ENCODE results near the gene UBE2I.
A peak's percentile ranks its signal among the peaks of the same experiment; 100 is the strongest.

UBE2I gene

DNA sequence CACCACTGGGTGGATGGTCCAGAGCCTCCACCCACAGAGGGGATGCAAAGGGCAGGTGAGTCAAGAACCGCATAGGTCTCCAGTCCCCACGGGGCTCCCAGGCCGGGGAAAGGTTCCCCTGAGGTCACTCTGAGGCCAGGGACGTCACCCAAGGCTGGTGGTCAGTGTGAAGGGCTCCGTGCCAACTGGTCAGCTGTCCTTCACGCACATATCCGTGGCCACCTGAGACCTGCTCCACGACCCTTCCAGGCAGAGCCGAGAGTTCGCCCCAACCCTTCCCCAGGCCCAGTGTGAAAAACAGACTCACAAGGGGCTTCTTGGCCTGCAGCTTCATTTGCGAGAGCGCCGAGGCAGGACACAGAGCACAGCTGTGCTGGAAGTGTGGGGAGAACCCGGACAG lies 39.5 kb downstream of the UBE2I start:
- TF ChIP-seq, protein P1, sequence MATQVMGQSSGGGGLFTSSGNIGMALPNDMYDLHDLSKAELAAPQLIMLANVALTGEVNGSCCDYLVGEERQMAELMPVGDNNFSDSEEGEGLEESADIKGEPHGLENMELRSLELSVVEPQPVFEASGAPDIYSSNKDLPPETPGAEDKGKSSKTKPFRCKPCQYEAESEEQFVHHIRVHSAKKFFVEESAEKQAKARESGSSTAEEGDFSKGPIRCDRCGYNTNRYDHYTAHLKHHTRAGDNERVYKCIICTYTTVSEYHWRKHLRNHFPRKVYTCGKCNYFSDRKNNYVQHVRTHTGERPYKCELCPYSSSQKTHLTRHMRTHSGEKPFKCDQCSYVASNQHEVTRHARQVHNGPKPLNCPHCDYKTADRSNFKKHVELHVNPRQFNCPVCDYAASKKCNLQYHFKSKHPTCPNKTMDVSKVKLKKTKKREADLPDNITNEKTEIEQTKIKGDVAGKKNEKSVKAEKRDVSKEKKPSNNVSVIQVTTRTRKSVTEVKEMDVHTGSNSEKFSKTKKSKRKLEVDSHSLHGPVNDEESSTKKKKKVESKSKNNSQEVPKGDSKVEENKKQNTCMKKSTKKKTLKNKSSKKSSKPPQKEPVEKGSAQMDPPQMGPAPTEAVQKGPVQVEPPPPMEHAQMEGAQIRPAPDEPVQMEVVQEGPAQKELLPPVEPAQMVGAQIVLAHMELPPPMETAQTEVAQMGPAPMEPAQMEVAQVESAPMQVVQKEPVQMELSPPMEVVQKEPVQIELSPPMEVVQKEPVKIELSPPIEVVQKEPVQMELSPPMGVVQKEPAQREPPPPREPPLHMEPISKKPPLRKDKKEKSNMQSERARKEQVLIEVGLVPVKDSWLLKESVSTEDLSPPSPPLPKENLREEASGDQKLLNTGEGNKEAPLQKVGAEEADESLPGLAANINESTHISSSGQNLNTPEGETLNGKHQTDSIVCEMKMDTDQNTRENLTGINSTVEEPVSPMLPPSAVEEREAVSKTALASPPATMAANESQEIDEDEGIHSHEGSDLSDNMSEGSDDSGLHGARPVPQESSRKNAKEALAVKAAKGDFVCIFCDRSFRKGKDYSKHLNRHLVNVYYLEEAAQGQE (IDR thresholded peaks at IDR 0.05; ENCODE audit: insufficient replicate concordance, low read depth) = no peak
- TF ChIP-seq POLR2AphosphoS5 (IDR thresholded peaks at IDR 0.05; ENCODE audit: low read depth) = no peak

DNA sequence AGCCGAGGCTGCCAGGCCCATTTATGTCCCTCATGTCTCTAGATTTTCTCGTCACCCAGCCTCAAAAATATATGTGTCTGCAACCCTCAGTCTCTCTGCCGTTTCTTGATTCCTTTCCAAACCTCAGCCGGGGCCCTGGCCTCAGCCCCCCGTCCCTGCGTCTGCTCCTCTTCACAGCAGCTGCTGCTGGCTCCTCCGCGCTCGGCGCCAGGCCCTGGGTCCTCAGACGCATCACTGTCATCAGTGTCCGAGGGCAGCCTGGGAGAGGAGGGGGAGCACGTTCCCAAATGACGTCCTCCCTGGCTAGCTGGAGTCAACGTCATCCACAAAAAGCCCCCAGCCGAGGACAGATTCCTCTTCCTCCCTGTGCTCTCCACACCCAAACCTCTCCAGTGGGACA lies 39.9 kb downstream of the UBE2I start:
- TF ChIP-seq SPI1 (IDR thresholded peaks at IDR 0.05; ENCODE audit: borderline replicate concordance, low read depth) (no peak), POLR2AphosphoS5 (IDR thresholded peaks at IDR 0.05; ENCODE audit: low read depth) (no peak), GABPA (IDR thresholded peaks at IDR 0.05; ENCODE audit: low read depth) (no peak)
- TF ChIP-seq, protein P1 (IDR thresholded peaks at IDR 0.05; ENCODE audit: insufficient replicate concordance, low read depth) = no peak
- Histone ChIP-seq H3K4me3 (replicated peaks; ENCODE audit: insufficient read depth, low read length) (no peak overlapping the region), H3K27me3 (ENCODE audit: insufficient read depth, poor library complexity, severe bottlenecking) (no peaks in the 10 kb centered on the region), H3K27ac (replicated peaks) (no peak overlapping the region)
- DNase-seq (ENCODE audit: low read depth in 1 of 2, low spot score in 1 of 2) = no peak

More for the DNA sequence above, 39.5 kb downstream of the UBE2I start:
- Histone ChIP-seq H3K4me3 (replicated peaks; ENCODE audit: insufficient read depth, low read length) (no peak overlapping the region), H3K27me3 (ENCODE audit: insufficient read depth, poor library complexity, severe bottlenecking) (no peaks in the 10 kb centered on the region), H3K27ac (replicated peaks) (no peak overlapping the region)
- DNase-seq (ENCODE audit: low read depth in 1 of 2, low spot score in 1 of 2) = no peak

DNA sequence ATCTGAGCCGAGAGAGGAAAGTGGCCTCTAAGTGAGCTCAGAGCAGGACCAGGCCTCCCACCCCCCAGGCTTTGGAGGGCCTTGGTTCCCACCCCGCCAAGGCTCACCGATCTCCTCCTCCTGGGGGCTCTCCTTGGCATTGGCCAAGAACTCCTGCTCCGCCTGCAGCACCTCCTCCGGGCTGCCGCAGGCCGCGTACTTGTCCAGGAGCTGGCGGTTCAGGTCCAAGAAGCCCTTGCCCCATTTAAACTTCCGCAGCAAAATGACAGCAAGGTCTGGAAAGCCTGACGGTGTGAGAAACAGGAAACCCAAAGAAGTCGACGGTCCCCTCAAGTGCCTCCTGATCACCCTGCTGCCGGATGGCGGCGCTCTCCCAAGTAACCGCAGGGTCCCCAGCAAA lies 40.5 kb downstream of the UBE2I start:
- TF ChIP-seq GABPA (IDR thresholded peaks at IDR 0.05; ENCODE audit: low read depth) (no peak), POLR2AphosphoS5 (IDR thresholded peaks at IDR 0.05; ENCODE audit: low read depth) (no peak)
- TF ChIP-seq, protein P1 (IDR thresholded peaks at IDR 0.05; ENCODE audit: insufficient replicate concordance, low read depth) = no peak
- Histone ChIP-seq H3K4me3 (replicated peaks; ENCODE audit: insufficient read depth, low read length) (no peak overlapping the region), H3K27me3 (ENCODE audit: insufficient read depth, poor library complexity, severe bottlenecking) (no peaks in the 10 kb centered on the region), H3K27ac (replicated peaks) (no peak overlapping the region)
- no peak for DNase-seq (ENCODE audit: low read depth in 1 of 2, low spot score in 1 of 2)

DNA sequence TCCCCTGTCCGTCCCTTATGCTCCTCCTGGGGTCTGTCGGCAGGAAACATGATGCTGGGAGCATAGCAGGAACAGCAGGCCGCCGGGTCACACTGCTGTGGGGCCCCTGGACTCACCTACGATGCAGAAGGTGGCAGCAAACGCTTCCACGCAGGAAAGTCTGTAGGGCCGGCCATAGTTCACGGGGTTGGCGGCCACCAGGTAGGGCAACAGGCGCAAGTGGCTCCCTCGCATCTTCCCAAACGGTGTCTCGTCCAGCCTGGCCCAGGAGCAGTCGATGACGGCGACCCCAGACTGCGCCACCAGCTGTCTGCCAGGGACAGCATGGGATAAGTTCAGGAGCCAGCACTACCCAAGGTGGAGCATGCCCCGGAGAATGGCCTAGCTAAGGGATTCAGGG lies 41.3 kb downstream of the UBE2I start:
- Histone ChIP-seq H3K4me3 (replicated peaks; ENCODE audit: insufficient read depth, low read length) (peak overlapping the region; percentile 100), H3K27ac (replicated peaks) (no peak overlapping the region; the same call in 1 of the 2 replicates), H3K27me3 (ENCODE audit: insufficient read depth, poor library complexity, severe bottlenecking) (no peaks in the 10 kb centered on the region)
- TF ChIP-seq, protein P1 (IDR thresholded peaks at IDR 0.05; ENCODE audit: insufficient replicate concordance, low read depth) = no peak
- TF ChIP-seq GABPA (IDR thresholded peaks at IDR 0.05; ENCODE audit: low read depth) (no peak), POLR2AphosphoS5 (IDR thresholded peaks at IDR 0.05; ENCODE audit: low read depth) (no peak), SPI1 (IDR thresholded peaks at IDR 0.05; ENCODE audit: borderline replicate concordance, low read depth) (no peak)
- TF ChIP-seq, protein P2, sequence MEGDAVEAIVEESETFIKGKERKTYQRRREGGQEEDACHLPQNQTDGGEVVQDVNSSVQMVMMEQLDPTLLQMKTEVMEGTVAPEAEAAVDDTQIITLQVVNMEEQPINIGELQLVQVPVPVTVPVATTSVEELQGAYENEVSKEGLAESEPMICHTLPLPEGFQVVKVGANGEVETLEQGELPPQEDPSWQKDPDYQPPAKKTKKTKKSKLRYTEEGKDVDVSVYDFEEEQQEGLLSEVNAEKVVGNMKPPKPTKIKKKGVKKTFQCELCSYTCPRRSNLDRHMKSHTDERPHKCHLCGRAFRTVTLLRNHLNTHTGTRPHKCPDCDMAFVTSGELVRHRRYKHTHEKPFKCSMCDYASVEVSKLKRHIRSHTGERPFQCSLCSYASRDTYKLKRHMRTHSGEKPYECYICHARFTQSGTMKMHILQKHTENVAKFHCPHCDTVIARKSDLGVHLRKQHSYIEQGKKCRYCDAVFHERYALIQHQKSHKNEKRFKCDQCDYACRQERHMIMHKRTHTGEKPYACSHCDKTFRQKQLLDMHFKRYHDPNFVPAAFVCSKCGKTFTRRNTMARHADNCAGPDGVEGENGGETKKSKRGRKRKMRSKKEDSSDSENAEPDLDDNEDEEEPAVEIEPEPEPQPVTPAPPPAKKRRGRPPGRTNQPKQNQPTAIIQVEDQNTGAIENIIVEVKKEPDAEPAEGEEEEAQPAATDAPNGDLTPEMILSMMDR (IDR thresholded peaks at IDR 0.05; ENCODE audit: insufficient read depth, low read length) = no peak
- no peak for DNase-seq (ENCODE audit: low read depth in 1 of 2, low spot score in 1 of 2)
